Aorta (tissue), 5 donors: Measurements from ENCODE around the gene CRLF3. TPM values are rescaled to one million over a fixed set of nuclear protein-coding genes. Genes with fewer than 3 reads are reported as not detected.
"Not testable (repeated sequence)": the region's sequence is repeated elsewhere in the genome, so short reads cannot be mapped to it uniquely, and the experiment has no call there.

Experiments used
- ATAC-seq: fragments of 200-7000 bp; cut with Tn5 transposase; one replicate; pipeline ENCODE4 v1.9.1; 2022; ENCODE audit warnings: moderate library complexity; ENCODE audit not compliant: low FRiP score
- DNase-seq, 2 donors: peaks; one replicate each; pipeline ENCODE4 v3.0.0-alpha.2; 2020
- H3K27ac ChIP-seq, 2 donors: one replicate each; pipeline ENCODE4 v1.5.1; 2013; ENCODE audit warnings: low read length in 2 of 2, mild to moderate bottlenecking in 2 of 2, moderate library complexity in 2 of 2, control low read depth in 1 of 2, inconsistent platforms in 1 of 2, low read depth in 1 of 2
- H3K27me3 ChIP-seq, 2 donors: one replicate each; pipeline ENCODE4 v1.6.1; 2013; ENCODE audit warnings: control low read depth in 1 of 2, low read length in 1 of 2, mild to moderate bottlenecking in 1 of 2, moderate library complexity in 1 of 2; ENCODE audit not compliant: insufficient read depth in 2 of 2, control insufficient read depth in 1 of 2
- H3K36me3 ChIP-seq, 2 donors: one replicate each; pipeline ENCODE4 v1.6.1; 2013; ENCODE audit warnings: control low read depth in 1 of 2, low read length in 1 of 2, mild to moderate bottlenecking in 1 of 2; ENCODE audit not compliant: insufficient read depth in 2 of 2, control insufficient read depth in 1 of 2
- H3K4me1 ChIP-seq, 2 donors: one replicate each; pipeline ENCODE4 v1.6.1; 2013; ENCODE audit warnings: low read length in 2 of 2, control low read depth in 1 of 2, mild to moderate bottlenecking in 1 of 2, moderate library complexity in 1 of 2; ENCODE audit not compliant: insufficient read depth in 2 of 2, control insufficient read depth in 1 of 2
- H3K4me3 ChIP-seq, 2 donors: one replicate each; pipeline ENCODE4 v1.5.1; 2013; ENCODE audit warnings: low read length in 2 of 2, control low read depth in 1 of 2, mild to moderate bottlenecking in 1 of 2
- H3K9me3 ChIP-seq: one replicate; pipeline ENCODE4 v1.6.1; 2013; ENCODE audit warnings: mild to moderate bottlenecking, low read length; ENCODE audit not compliant: control insufficient read depth
- WGBS, 2 donors: extraction: QIAGEN DNeasy Blood & Tissue Kit; methylation state at CpG; one replicate each; pipeline ENCODE4 v1.1.7; 2013; 5-methylcytosine and 5-hydroxymethylcytosine counted together
- intact Hi-C, 2 donors: fragments of 100-400 bp; cut with DNase I; formaldehyde crosslinking; loops; one replicate each; pipeline versions ENCODE4 v1.14.2 to v1.15.0; 2022
- polyA plus RNA-seq, 2 donors: library from polyadenylated mRNA; stranded (reverse); fragments of 200-250 nt; gene quantifications; one replicate each; pipeline ENCODE4 v1.2.3, GENCODE V29; 2013
- total RNA-seq, 2 donors: library from RNA; stranded (reverse); fragmentation: NEBNext Ultra II Directional; extraction: Animal tissue kit (Norgen Biotek cat#: 25700); gene quantifications; one replicate each; pipeline ENCODE4 v1.2.1, GENCODE V29; 2021
- donor health status: healthy with polysubstance abuse.
- donor health status: Bipolar disorder and iron deficiency.
- donor health status: DM: no; HTN: no; CAD: no.
- donor health status: DM: no; HTN: no; CAD: no.
- donor health status: DM: yes; HTN: yes; CAD: no.

Gene CRLF3
- total and polyA plus RNA-seq, 4 donors: 4.3 to 19.0 (median 8.9) TPM

GRCh38 chr17:30735644-30736043, 88.8 kb downstream of the CRLF3 start:
- intact Hi-C loops, ATAC-seq, H3K4me1 ChIP-seq, H3K36me3 ChIP-seq, H3K27me3 ChIP-seq, DNase-seq, H3K4me3 ChIP-seq, H3K27ac ChIP-seq, H3K9me3 ChIP-seq: not testable (repeated sequence)
- 88 to 89% methylated on average over 5 of the region's 5 CpGs for WGBS, 2 donors

GRCh38 chr17:30735206-30735605, 89.3 kb downstream of the CRLF3 start:
- H3K27ac ChIP-seq, H3K36me3 ChIP-seq, H3K9me3 ChIP-seq, H3K4me1 ChIP-seq, DNase-seq, H3K4me3 ChIP-seq, ATAC-seq, intact Hi-C loops, H3K27me3 ChIP-seq: not testable (repeated sequence)
- WGBS, 2 donors: 94 to 98% methylated on average over 9 of the region's 9 CpGs

GRCh38 chr17:30734153-30734552, 90.3 kb downstream of the CRLF3 start:
- 94 to 95% methylated on average over 14 of the region's 14 CpGs for WGBS, 2 donors
- not testable (repeated sequence) for H3K4me3 ChIP-seq, H3K27ac ChIP-seq

More at GRCh38 chr17:30734153-30734552, 90.3 kb downstream of the CRLF3 start:
- ATAC-seq, H3K27me3 ChIP-seq, intact Hi-C loops, H3K4me1 ChIP-seq, H3K9me3 ChIP-seq, H3K36me3 ChIP-seq: not testable (repeated sequence)
- peak in 1 of 2 donors; percentile 25 for DNase-seq

Other genes starting within 250 kb of the CRLF3 start
- 1 to 10 TPM; 1.2 to 1.6 TPM for gene ATAD5, start 7.3 kb upstream of the CRLF3 start, total RNA-seq
- under 1 TPM in 1 of 2 donors, not detected in 1; 0.28 TPM for gene ATAD5, start 7.3 kb upstream of the CRLF3 start, polyA plus RNA-seq
- 10 to 100 TPM; 11.9 to 15.8 TPM for gene TEFM, start 81.5 kb upstream of the CRLF3 start, total RNA-seq
- 10 to 100 TPM; 11.4 to 13.2 TPM for gene TEFM, start 81.5 kb upstream of the CRLF3 start, polyA plus RNA-seq
- 10 to 100 TPM; 21.9 to 44.6 TPM for gene ADAP2, start 97.3 kb upstream of the CRLF3 start, total RNA-seq
- 10 to 100 TPM in 1 of 2 donors, 1 to 10 TPM in 1; 3.8 to 11.6 TPM for gene ADAP2, start 97.3 kb upstream of the CRLF3 start, polyA plus RNA-seq
- 10 to 100 TPM; 18.8 to 32.4 TPM for gene RNF135, start 146.3 kb upstream of the CRLF3 start, total RNA-seq
- gene RNF135, start 146.3 kb upstream of the CRLF3 start, polyA plus RNA-seq: 10 to 100 TPM; 16.6 to 16.8 TPM